Uterus (tissue), 4 donors: ENCODE measurements around the gene NTNG1. TPM values are rescaled to one million over a fixed set of nuclear protein-coding genes. Genes with fewer than 3 reads are reported as not detected.

Experiments
- DNase-seq, 2 donors: peaks; one replicate each; pipeline ENCODE4 v3.0.0-alpha.2; 2019 to 2020
- H3K27ac ChIP-seq, 2 donors: fragments of 200-600 bp; sonication (generic); 1 replicate in 1 of 2; 2 replicates in 1 of 2; pipeline ENCODE4 v1.5.1; 2016 to 2018
- H3K27me3 ChIP-seq, 2 donors: fragments of 200-600 bp; sonication (generic); one replicate each; pipeline ENCODE4 v1.5.1; 2018 to 2019; ENCODE audit warnings: control low read depth in 1 of 2
- H3K36me3 ChIP-seq, 2 donors: fragments of 200-600 bp; sonication (generic); one replicate each; pipeline ENCODE4 v1.5.1; 2019; ENCODE audit warnings: control low read depth in 1 of 2
- H3K4me1 ChIP-seq, 2 donors: fragments of 200-600 bp; sonication (generic); one replicate each; pipeline ENCODE4 v1.5.1; 2018 to 2019; ENCODE audit warnings: control low read depth in 1 of 2
- H3K4me3 ChIP-seq, 2 donors: fragments of 200-600 bp; sonication (generic); 1 replicate in 1 of 2; 2 replicates in 1 of 2; pipeline ENCODE4 v1.5.1; 2018 to 2019; ENCODE audit warnings: mild to moderate bottlenecking in 1 of 2
- H3K9me3 ChIP-seq, 2 donors: fragments of 200-600 bp; sonication (generic); one replicate each; pipeline ENCODE4 v1.5.1; 2019; ENCODE audit warnings: control low read depth in 1 of 2
- POLR2A ChIP-seq, 2 donors: fragments of 450-650 bp; IDR thresholded peaks; one replicate each; pipeline ENCODE4 v1.6.1; 2016; ENCODE audit warnings: antibody characterized with exemption in 2 of 2, mild to moderate bottlenecking in 1 of 2, moderate library complexity in 1 of 2
- intact Hi-C: fragments of 100-400 bp; cut with DNase I; formaldehyde crosslinking; loops from one replicate; pipeline ENCODE4 v1.15.1; 2023; ENCODE audit warnings: low total_unique reads
- total RNA-seq, 4 donors: library from RNA; depleted of rRNA in 3 of 4; stranded (reverse); fragments of >200 nt in 3 of 4; gene quantifications; one replicate each; pipeline versions ENCODE4 v1.1.0 to v1.2.4, GENCODE V29; 2014 to 2023
- TF ChIP-seq, protein P1 (sequence below), 4 experiments: fragments of 200-600 bp in 2 of 4; fragments of 450-650 bp in 2 of 4; sonication (generic) in 2 of 4; IDR thresholded peaks; one replicate each; pipeline ENCODE4 v1.5.1; 2016 to 2019; ENCODE audit warnings: antibody characterized with exemption in 4 of 4, mild to moderate bottlenecking in 2 of 4, moderate library complexity in 1 of 4
- donor health status: DM: yes; HTN: yes; CAD: no.

The NTNG1 gene
- total RNA-seq, 4 donors from 2014 or later, result 1.2 to 11.9 TPM; not detected in 2

DNA sequence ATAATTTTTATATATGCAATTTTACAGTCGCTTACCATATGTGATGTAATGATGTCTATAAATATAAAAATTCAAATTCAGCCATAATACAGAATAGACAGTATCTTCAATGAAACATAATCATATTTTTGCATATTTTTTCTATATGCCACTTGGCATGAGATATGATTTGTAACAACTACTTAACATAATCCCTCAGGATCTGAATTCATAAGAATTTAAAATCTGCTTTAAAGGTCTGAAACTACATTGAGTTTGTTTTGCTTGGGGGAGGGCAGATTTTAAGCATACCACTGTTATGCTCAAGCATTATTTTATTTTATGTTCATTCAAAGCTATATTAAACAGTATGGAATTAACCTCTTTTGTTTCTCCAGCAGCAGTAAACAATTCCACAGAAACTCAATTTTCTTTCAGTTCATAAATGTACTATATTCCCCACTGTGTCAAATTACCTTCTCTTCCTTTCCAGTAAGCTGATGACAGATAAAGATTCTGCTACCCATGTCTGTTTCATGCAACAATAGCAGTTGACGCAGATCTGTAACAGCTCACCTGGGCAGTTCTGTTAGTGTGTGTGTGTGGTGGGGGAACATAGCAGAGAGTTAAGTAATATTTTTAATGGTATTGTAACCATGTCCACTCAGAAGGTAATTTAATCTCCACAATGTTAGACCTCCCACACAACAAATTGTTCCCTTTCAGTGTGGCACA lies 224.8 kb downstream of the NTNG1 start:
- intact Hi-C loops, result no loop called here
- TF ChIP-seq POLR2A (IDR thresholded peaks at IDR 0.05), result no peak
- TF ChIP-seq, protein P1, sequence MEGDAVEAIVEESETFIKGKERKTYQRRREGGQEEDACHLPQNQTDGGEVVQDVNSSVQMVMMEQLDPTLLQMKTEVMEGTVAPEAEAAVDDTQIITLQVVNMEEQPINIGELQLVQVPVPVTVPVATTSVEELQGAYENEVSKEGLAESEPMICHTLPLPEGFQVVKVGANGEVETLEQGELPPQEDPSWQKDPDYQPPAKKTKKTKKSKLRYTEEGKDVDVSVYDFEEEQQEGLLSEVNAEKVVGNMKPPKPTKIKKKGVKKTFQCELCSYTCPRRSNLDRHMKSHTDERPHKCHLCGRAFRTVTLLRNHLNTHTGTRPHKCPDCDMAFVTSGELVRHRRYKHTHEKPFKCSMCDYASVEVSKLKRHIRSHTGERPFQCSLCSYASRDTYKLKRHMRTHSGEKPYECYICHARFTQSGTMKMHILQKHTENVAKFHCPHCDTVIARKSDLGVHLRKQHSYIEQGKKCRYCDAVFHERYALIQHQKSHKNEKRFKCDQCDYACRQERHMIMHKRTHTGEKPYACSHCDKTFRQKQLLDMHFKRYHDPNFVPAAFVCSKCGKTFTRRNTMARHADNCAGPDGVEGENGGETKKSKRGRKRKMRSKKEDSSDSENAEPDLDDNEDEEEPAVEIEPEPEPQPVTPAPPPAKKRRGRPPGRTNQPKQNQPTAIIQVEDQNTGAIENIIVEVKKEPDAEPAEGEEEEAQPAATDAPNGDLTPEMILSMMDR (IDR thresholded peaks at IDR 0.05), result no peak
- no peak for DNase-seq

DNA sequence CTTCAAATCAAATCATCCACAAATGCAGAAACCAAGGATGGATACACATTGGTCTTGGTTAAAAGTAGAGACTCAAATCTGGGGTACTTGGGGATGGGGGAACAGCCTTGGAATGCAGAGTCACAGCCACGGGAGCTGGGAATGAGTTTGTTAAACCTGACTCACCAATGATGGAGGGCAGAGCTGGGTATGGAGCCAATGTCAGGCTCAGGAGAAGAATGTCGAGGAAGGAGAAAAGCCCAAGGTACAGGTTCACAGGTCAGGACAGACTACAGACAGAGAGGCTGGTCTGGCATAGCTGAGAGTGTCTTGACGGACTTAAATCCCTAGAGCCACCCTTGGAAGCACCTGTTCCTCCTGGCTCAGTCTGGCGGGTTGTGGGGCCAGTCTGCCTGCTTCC lies 237.6 kb downstream of the NTNG1 start:
- no peak for DNase-seq
- H3K9me3 ChIP-seq, result no peaks in the 10 kb centered on the region
- H3K4me1 ChIP-seq, result no peaks in the 10 kb centered on the region
- TF ChIP-seq, protein P1 (IDR thresholded peaks at IDR 0.05), result no peak
- no peak for TF ChIP-seq POLR2A (IDR thresholded peaks at IDR 0.05)
- intact Hi-C loops, result no loop called here
- no peak overlapping the region for H3K27ac ChIP-seq
- H3K36me3 ChIP-seq, result no peaks in the 10 kb centered on the region
- no peak overlapping the region for H3K4me3 ChIP-seq
- no peaks in the 10 kb centered on the region for H3K27me3 ChIP-seq

More for the DNA sequence above, 224.8 kb downstream of the NTNG1 start:
- no peaks in the 10 kb centered on the region for H3K36me3 ChIP-seq
- no peak overlapping the region for H3K27ac ChIP-seq
- no peaks in the 10 kb centered on the region for H3K9me3 ChIP-seq
- H3K4me1 ChIP-seq, result no peaks in the 10 kb centered on the region
- no peaks in the 10 kb centered on the region for H3K27me3 ChIP-seq
- H3K4me3 ChIP-seq, result no peak overlapping the region

DNA sequence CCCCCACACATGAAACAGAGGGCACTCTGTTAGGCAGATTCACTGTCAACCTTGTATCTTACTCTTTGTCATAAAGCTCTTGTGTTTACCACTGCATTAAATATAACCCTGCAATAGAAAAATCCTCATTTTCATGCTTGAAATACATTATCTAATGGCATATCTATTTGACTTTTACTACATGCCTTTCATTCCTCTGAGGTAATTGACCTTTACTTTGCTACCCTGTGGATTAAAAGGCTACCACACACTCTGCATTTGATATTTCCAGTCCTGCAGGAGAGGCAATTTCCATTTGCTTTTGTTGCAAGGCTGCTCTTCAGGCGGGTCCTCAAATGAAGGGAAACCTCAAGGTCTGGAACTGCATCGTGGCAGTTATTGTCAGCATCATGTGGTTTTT lies 238.0 kb downstream of the NTNG1 start:
- DNase-seq, result no peak
- no peaks in the 10 kb centered on the region for H3K9me3 ChIP-seq
- no peaks in the 10 kb centered on the region for H3K27me3 ChIP-seq
- no peaks in the 10 kb centered on the region for H3K36me3 ChIP-seq
- H3K4me3 ChIP-seq, result no peak overlapping the region
- TF ChIP-seq, protein P1 (IDR thresholded peaks at IDR 0.05), result no peak
- no peak for TF ChIP-seq POLR2A (IDR thresholded peaks at IDR 0.05)
- intact Hi-C loops, result no loop called here
- H3K27ac ChIP-seq, result no peak overlapping the region
- H3K4me1 ChIP-seq, result no peaks in the 10 kb centered on the region

DNA sequence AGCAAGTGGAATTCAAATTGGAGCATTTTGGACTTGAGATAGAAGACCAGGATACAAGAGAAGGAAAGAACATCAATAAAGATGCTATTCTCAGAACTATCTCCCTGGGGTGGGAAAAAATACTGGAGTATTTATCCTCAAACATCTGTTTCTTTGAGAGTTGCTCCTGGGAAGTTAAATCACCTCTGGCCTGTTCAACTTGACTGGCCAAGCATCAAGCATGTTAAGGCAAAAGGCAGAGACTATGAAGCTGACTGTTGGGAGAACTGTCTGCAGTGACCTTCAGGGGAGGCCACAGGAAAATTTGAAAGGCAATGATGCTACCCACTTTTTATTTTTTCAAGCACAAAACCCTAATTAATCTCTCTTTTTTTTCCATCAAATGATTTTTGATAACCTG lies 239.0 kb downstream of the NTNG1 start:
- Histone ChIP-seq H3K27me3 (no peaks in the 10 kb centered on the region), H3K4me1 (no peaks in the 10 kb centered on the region), H3K36me3 (no peaks in the 10 kb centered on the region), H3K9me3 (no peaks in the 10 kb centered on the region), H3K27ac (no peak overlapping the region), H3K4me3 (no peak overlapping the region)
- no peak for DNase-seq
- TF ChIP-seq, protein P1 (IDR thresholded peaks at IDR 0.05), result no peak
- no peak for TF ChIP-seq POLR2A (IDR thresholded peaks at IDR 0.05)
- intact Hi-C loops, result no loop called here

DNA sequence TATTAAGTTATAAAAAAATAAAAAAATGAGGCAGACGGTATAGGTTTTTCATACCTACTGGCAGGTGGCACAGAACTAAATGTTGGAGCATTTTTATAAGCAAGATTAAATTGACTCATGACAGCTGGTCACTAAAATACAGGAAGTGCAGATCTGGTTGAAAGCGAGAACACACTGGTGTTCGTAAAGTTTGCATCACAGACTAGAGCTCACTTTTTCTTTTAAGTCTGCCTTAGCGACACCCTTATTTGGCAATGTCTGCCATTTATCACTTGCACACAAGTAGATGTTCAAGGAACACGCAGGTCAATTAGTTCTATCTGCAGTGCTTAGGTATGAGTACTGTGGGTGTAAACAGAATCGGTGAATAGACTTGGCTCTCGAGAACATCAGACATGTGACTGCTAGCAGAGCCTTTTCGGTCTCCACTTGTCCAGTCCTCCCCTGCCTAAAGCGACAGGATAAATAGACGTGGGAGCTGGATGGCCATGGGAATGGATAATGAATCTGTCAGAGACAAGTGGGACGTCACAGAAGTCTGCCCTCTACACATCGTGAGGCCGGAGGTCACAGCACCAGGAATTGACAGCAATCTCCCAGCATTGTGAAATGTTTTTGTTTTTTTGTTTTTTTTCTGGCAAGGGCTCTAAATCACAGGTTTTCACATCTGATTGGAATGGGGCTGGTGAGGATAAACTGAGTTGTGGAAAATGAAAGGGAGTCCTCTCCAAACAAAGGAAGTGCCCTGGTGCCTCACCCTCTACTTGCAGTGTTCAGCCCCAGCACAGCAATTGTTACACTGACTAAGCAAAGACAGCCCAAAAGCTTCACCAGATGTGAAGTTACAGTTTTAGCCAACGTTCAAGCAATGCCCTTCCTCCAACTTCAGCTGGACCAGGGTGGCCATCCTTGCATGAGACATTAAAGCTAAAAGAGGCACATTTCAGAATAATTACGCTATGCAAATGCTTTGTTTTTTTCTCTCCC lies 248.9 kb downstream of the NTNG1 start:
- intact Hi-C loops, result no loop called here
- no peak for TF ChIP-seq POLR2A (IDR thresholded peaks at IDR 0.05)
- TF ChIP-seq, protein P1 (IDR thresholded peaks at IDR 0.05), result no peak
- Histone ChIP-seq H3K4me1 (no peaks in the 10 kb centered on the region), H3K9me3 (no peaks in the 10 kb centered on the region), H3K36me3 (no peaks in the 10 kb centered on the region), H3K27ac (no peak overlapping the region), H3K27me3 (no peaks in the 10 kb centered on the region), H3K4me3 (no peak overlapping the region)
- no peak for DNase-seq
